ENCODE data around the gene SLC1A3. TPM values are rescaled to one million over a fixed set of nuclear protein-coding genes. Genes with fewer than 3 reads are reported as not detected.

SLC1A3 gene
- total RNA-seq, 2 donors from 2014 or later = 1.2 TPM; not detected in 1

- H3K4me1 Mint-ChIP-seq (ENCODE audit: low read depth in 2 of 2) = peaks cover 6 to 10% of the 10 kb centered on the region in 2 donors
- no peaks in the 10 kb centered on the region for H3K36me3 Mint-ChIP-seq
- H3K4me3 Mint-ChIP-seq = no peak overlapping the region
- peaks cover 31 to 48% of the 10 kb centered on the region in 2 donors for H3K27me3 Mint-ChIP-seq
- no peak for ATAC-seq
- no peaks in the 10 kb centered on the region for H3K9me3 Mint-ChIP-seq
- H3K27ac Mint-ChIP-seq = no peak overlapping the region
- DNase-seq (ENCODE audit: low spot score) = no peak
Observed at GRCh38 chr5:36607838-36608783, 1.7 kb downstream of the SLC1A3 start.

DNA sequence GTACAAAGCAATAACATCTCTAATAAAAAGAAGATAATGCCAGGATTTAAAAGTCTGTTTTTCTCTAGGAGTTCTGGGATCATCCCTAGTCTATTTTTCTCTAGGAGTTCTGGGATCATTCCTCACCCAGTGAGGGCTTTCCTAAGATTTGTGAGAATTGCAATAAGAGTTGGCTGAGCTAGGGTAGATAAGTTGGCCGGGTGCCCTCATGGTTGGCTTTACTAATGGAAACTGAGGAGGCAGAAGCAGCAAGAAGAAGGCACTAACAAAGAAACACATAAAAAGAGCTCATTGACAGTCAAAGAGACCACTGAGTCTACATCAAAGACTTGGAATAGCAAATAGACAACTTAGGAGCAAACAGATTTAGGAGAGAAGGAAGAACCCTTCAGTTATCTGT is 4.2 kb downstream of the SLC1A3 start:
- no peak for DNase-seq (ENCODE audit: low spot score)
- H3K27me3 Mint-ChIP-seq = peaks cover 28 to 32% of the 10 kb centered on the region in 2 donors
- no peaks in the 10 kb centered on the region for H3K36me3 Mint-ChIP-seq
- H3K4me3 Mint-ChIP-seq = no peak overlapping the region
- H3K9me3 Mint-ChIP-seq = no peaks in the 10 kb centered on the region
- no peak for ATAC-seq
- no peak overlapping the region for H3K27ac Mint-ChIP-seq
- peaks cover 6 to 10% of the 10 kb centered on the region in 2 donors for H3K4me1 Mint-ChIP-seq (ENCODE audit: low read depth in 2 of 2)

DNA sequence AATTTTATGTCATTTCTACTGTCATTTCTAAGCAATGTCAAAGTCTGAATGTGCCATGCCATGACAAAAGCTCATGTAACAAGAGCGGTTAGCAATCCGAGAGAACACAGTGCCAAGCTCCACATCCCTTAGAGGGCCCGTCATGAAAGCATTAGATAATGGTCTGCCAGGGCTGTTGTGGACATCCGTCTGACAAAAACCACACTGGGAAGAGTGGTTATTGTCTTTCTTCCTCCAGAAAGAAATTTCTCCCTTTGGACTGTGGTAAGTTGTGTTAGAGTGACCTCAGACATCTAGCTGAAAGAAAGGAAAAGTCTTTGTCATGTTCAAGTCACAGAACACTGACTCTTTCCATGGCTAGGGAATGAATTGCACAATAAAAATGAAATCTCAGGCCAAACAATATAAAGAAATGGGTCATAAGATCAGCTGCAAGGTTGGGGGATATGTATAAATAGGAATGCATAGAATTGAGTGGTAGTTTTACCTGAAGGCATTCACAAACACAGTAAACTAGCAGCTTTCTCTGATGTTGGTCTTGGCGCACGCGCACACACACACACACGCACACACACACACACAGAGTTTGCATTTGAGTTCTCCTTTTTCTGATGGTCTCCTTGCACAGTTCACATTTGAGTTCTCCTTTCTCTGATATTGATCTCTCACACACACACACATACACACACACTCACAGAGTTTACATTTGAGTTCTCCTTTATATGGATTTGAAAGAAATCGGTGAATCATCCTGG is 5.3 kb downstream of the SLC1A3 start:
- Mint-ChIP-seq H3K27ac (no peak overlapping the region), H3K36me3 (no peaks in the 10 kb centered on the region), H3K27me3 (peaks cover 18 to 23% of the 10 kb centered on the region in 2 donors), H3K4me3 (no peak overlapping the region), H3K9me3 (no peaks in the 10 kb centered on the region), H3K4me1 (ENCODE audit: low read depth in 2 of 2) (peaks cover 2 to 5% of the 10 kb centered on the region in 2 donors)
- ATAC-seq (no peak), DNase-seq (ENCODE audit: low spot score) (no peak)

DNA sequence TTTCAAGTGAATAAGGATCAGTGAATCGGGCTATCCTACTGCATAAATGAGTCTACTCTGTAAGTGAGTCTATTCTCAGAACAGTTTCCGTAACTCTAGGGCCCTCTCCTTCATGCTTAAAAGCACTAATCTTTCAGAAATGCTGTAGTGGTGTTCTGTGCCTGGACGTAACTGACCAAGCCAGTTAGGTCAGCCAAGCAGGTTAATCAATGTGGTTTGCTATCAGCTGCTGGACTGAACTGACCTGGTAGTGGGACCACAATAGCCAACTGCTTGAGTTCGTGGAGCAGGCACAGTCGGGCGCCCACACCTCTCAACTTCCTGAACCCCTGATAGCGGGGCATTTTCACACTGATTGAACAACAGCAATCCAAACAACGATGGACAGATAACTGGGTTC is 6.8 kb downstream of the SLC1A3 start:
- Mint-ChIP-seq H3K27me3 (peaks cover 15 to 16% of the 10 kb centered on the region in 2 donors), H3K9me3 (no peaks in the 10 kb centered on the region)

DNA sequence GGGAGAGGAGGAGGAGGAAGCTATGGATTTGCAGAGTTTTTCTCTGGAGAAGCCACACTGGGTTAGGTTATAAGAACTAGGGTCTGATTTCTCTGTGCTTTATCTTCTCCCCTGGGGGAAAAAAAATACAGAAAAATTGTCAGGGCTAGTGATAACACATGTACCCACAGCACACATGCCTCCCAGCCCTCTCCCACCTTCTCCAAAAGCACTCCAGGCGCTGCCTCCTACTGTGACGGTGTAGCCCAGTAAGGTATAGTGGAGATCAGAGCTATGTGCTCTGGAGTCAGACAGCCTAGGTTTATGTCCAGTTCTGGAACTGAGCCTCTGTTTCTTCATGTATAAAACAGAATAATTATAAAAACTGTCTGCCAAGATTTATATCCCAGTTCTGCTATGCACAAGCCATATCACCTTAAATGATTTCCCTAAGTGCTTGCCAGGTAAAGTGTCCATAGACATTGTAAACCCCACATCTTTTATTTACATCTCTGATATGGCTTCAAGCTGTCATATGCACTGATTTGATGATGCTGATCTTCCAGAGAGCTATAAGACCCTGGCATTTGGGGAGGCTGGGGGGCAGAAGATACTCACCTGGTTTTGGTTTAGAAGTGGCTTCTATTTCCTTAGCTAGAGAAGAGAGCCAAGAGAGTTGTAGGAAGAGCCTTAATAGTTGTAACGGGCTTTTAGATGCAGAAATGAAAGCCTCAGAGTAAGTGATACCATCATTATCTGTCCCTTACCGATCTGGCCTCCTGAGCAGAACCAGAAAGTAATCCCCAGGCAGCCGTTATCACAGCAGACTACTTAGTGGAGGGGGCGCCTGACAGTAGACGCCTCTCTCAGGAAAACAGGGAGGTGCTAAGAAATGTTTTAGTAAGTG is 7.6 kb downstream of the SLC1A3 start:
- H3K4me3 Mint-ChIP-seq = no peak overlapping the region
- no peaks in the 10 kb centered on the region for H3K4me1 Mint-ChIP-seq (ENCODE audit: low read depth in 2 of 2)
- no peaks in the 10 kb centered on the region for H3K36me3 Mint-ChIP-seq
- peaks cover 14 to 16% of the 10 kb centered on the region in 2 donors for H3K27me3 Mint-ChIP-seq
- ATAC-seq = peak; percentile 38 to 52
- H3K9me3 Mint-ChIP-seq = no peaks in the 10 kb centered on the region
- no peak for DNase-seq (ENCODE audit: low spot score)
- no peak overlapping the region for H3K27ac Mint-ChIP-seq

More for the DNA sequence above, 6.8 kb downstream of the SLC1A3 start:
- DNase-seq (ENCODE audit: low spot score) (no peak), ATAC-seq (no peak)
- Mint-ChIP-seq H3K4me1 (ENCODE audit: low read depth in 2 of 2) (no peaks in the 10 kb centered on the region), H3K4me3 (no peak overlapping the region), H3K27ac (no peak overlapping the region), H3K36me3 (no peaks in the 10 kb centered on the region)

DNA sequence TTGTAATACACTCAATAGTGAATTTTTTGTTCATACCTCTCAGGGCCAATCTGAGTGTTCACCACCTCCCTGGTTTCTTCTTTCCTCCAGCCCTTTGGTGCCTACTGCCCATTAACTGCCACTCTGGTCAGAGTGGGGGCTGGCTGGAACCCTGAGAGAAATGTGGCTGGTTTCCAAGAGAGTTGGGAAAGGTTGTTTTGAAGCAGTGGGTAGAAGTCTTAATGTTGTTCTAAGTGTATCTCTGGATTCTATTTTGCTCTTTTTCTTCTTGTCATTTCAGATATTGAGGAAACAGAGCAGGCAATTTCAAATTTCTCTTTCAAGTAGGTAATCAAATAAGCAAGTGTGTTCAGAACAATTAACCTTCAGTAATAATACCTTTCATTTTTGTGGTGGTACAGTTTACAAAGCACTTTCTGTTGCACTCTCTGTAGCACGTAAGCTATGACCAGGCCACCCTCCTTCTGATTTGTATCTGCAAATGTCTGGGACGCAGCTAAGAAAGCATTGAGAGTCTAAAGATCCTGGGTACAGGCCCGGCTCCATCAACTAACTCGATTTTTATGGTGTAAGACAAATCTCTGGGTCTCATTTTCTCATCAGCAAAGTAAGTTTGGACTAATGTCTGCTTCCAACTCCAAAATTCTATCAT is 8.4 kb downstream of the SLC1A3 start:
- H3K36me3 Mint-ChIP-seq = no peaks in the 10 kb centered on the region
- no peak overlapping the region for H3K27ac Mint-ChIP-seq
- no peaks in the 10 kb centered on the region for H3K4me1 Mint-ChIP-seq (ENCODE audit: low read depth in 2 of 2)
- no peak for ATAC-seq
- no peaks in the 10 kb centered on the region for H3K9me3 Mint-ChIP-seq
- H3K4me3 Mint-ChIP-seq = no peak overlapping the region
- no peak for DNase-seq (ENCODE audit: low spot score)
- H3K27me3 Mint-ChIP-seq = peaks cover 14% of the 10 kb centered on the region in 2 donors

- no peak overlapping the region for H3K27ac Mint-ChIP-seq
- H3K4me3 Mint-ChIP-seq = no peak overlapping the region
Observed at GRCh38 chr5:36619012-36619635, 12.7 kb downstream of the SLC1A3 start.

GRCh38 chr5:36621985-36622384 is 15.6 kb downstream of the SLC1A3 start:
- no peaks in the 10 kb centered on the region for H3K9me3 Mint-ChIP-seq
- peaks cover 13 to 15% of the 10 kb centered on the region in 2 donors for H3K27me3 Mint-ChIP-seq
- no peak overlapping the region for H3K27ac Mint-ChIP-seq
- no peak overlapping the region for H3K4me3 Mint-ChIP-seq
- DNase-seq (ENCODE audit: low spot score) (no peak), ATAC-seq (no peak)
- H3K36me3 Mint-ChIP-seq = no peaks in the 10 kb centered on the region
- peaks cover 0 to 2% of the 10 kb centered on the region in 2 donors for H3K4me1 Mint-ChIP-seq (ENCODE audit: low read depth in 2 of 2)

More at GRCh38 chr5:36619012-36619635, 12.7 kb downstream of the SLC1A3 start:
- peaks cover 0 to 2% of the 10 kb centered on the region in 2 donors for H3K4me1 Mint-ChIP-seq (ENCODE audit: low read depth in 2 of 2)
- no peaks in the 10 kb centered on the region for H3K9me3 Mint-ChIP-seq
- DNase-seq (ENCODE audit: low spot score) (no peak), ATAC-seq (no peak)
- H3K27me3 Mint-ChIP-seq = peaks cover 0 to 8% of the 10 kb centered on the region in 2 donors
- H3K36me3 Mint-ChIP-seq = no peaks in the 10 kb centered on the region

DNA sequence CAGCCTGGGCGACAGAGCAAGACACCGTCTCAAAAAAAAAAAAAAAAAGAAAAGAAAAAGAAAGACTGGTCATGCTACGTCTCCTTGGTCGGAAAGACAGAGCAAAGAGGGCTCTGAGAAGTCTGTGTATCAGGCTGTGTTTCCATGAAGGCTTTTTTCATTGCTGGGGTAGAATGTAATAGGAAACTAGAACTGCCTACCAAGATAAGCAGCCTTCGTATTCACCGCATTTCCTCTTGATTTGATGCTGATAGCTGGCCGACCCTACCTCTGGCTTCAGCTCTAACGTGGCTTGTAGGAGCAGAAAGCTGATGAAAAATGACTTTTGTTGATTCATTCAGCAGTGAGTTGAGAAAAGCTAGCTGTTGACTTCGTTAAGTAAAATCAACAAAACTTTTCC is 17.4 kb downstream of the SLC1A3 start:
- Mint-ChIP-seq H3K4me3 (no peak overlapping the region), H3K27me3 (peaks cover 18 to 22% of the 10 kb centered on the region in 2 donors), H3K36me3 (no peaks in the 10 kb centered on the region), H3K4me1 (ENCODE audit: low read depth in 2 of 2) (peaks cover 0 to 4% of the 10 kb centered on the region in 2 donors), H3K27ac (no peak overlapping the region), H3K9me3 (no peaks in the 10 kb centered on the region)
- DNase-seq (ENCODE audit: low spot score) = no peak
- ATAC-seq = no peak

GRCh38 chr5:36624277-36624676 is 17.9 kb downstream of the SLC1A3 start:
- peaks cover 0 to 4% of the 10 kb centered on the region in 2 donors for H3K4me1 Mint-ChIP-seq (ENCODE audit: low read depth in 2 of 2)
- no peaks in the 10 kb centered on the region for H3K9me3 Mint-ChIP-seq
- H3K27me3 Mint-ChIP-seq = peaks cover 18 to 25% of the 10 kb centered on the region in 2 donors
- H3K27ac Mint-ChIP-seq = no peak overlapping the region
- H3K4me3 Mint-ChIP-seq = no peak overlapping the region
- no peaks in the 10 kb centered on the region for H3K36me3 Mint-ChIP-seq
- DNase-seq (ENCODE audit: low spot score) (no peak), ATAC-seq (no peak)

DNA sequence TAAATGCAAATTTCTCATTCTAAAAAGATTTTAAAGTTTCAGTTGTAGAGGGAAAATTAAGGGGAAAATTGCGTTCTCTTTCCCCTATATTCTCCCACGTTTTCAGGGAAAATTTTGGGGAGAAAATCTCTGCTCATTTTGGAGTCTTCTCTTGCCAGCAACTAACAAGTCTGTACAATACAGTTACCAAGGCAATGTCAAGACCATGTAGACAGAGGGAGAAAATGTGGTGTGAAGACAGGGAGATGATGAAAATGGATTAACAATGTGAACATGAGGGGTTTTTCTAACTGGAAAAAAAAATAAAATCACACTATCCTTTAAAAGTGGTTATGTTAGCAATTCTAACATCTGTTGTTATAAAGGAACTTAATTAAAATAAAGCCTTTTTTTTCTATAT is 22.3 kb downstream of the SLC1A3 start:
- Mint-ChIP-seq H3K4me1 (ENCODE audit: low read depth in 2 of 2) (peaks cover 0 to 10% of the 10 kb centered on the region in 2 donors), H3K9me3 (no peaks in the 10 kb centered on the region), H3K27me3 (peaks cover 17 to 40% of the 10 kb centered on the region in 2 donors), H3K36me3 (no peaks in the 10 kb centered on the region), H3K27ac (no peak overlapping the region), H3K4me3 (no peak overlapping the region)
- DNase-seq (ENCODE audit: low spot score) (no peak), ATAC-seq (no peak)

- H3K4me1 Mint-ChIP-seq (ENCODE audit: low read depth in 2 of 2) = peaks cover 0 to 8% of the 10 kb centered on the region in 2 donors
- no peak overlapping the region for H3K27ac Mint-ChIP-seq
- no peak for DNase-seq (ENCODE audit: low spot score)
- no peaks in the 10 kb centered on the region for H3K36me3 Mint-ChIP-seq
- H3K27me3 Mint-ChIP-seq = peaks cover 14 to 42% of the 10 kb centered on the region in 2 donors
- no peaks in the 10 kb centered on the region for H3K9me3 Mint-ChIP-seq
- ATAC-seq = peak; percentile 49 to 88
- no peak overlapping the region for H3K4me3 Mint-ChIP-seq
Observed at GRCh38 chr5:36629729-36630128, 23.3 kb downstream of the SLC1A3 start.
